ENCODE measurements around the gene STIMATE. TPM values are rescaled to one million over a fixed set of nuclear protein-coding genes. Genes with fewer than 3 reads are reported as not detected.

Gene STIMATE
- total and polyA plus RNA-seq, 2 experiments from 2014 or later: 11.2 to 23.6 TPM

DNA sequence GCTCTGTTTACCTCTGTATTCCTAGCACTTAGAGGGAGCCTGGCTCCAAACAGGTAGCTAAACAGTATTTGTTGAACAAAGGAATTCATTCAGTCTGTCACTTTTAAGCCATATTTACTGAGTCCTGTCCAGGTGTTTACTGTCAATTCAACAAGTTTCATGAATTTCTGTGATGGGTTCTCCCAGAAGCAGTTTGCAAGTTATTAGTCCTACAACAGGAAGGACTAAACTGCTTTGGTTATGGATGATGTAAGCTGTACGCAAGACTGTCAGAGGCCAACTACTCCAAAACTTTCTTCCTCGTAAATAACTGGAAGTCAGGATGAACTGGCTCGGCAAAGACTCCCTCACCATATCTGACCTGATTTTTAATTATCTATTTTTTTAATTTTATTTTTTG, 25.1 kb downstream of the STIMATE start:
- Histone ChIP-seq H2AFZ (no peak overlapping the region), H3K27ac (ENCODE audit: low read depth) (no peak overlapping the region), H3K9me2 (ENCODE audit: insufficient read depth) (no peaks in the 10 kb centered on the region), H4K20me1 (replicated peaks; ENCODE audit: insufficient read depth) (no peaks in the 10 kb centered on the region; the same call in 1 of the 2 replicates), H3K4me2 (no peak overlapping the region), H3K36me3 (ENCODE audit: insufficient read depth) (no peaks in the 10 kb centered on the region), H3K27me3 (ENCODE audit: insufficient read depth) (no peaks in the 10 kb centered on the region), H3K4me3 (no peak overlapping the region), H3F3A (replicated peaks; ENCODE audit: low read depth) (no peaks in the 10 kb centered on the region), H3K4me1 (ENCODE audit: insufficient read depth) (peaks cover 7% of the 10 kb centered on the region), H3K79me2 (replicated peaks; ENCODE audit: insufficient read depth) (peaks cover 16% of the 10 kb centered on the region)
- Mint-ChIP-seq H3K4me1 (peaks cover 30% of the 10 kb centered on the region), H3K27ac (no peak overlapping the region; the same call in 1 of the 2 replicates), H3K4me3 (no peak overlapping the region), H3K36me3 (ENCODE audit: low read depth) (no peaks in the 10 kb centered on the region), H3K9me3 (no peaks in the 10 kb centered on the region), H3K27me3 (ENCODE audit: insufficient read depth, low read depth, poor library complexity) (no peaks in the 10 kb centered on the region)
- DNase-seq (ENCODE audit: low spot score) (no peak), ATAC-seq (no peak)
- TF ChIP-seq STAT1 (IDR thresholded peaks at IDR 0.05; ENCODE audit: unreplicated experiment) (no peak), ZNF114 (CRISPR knock-in tag; IDR thresholded peaks at IDR 0.05) (no peak), JUNB (IDR thresholded peaks at IDR 0.05; ENCODE audit: unreplicated experiment) (no peak), ZNF462 (CRISPR knock-in tag; IDR thresholded peaks at IDR 0.05) (no peak), CREB1 (CRISPR knock-in tag; IDR thresholded peaks at IDR 0.05; ENCODE audit: low read depth) (no peak), ZNF331 (CRISPR knock-in tag; IDR thresholded peaks at IDR 0.05; ENCODE audit: low read depth) (no peak), EZH2phosphoT487 (IDR thresholded peaks at IDR 0.05; ENCODE audit: unreplicated experiment) (no peak), CTCF (conservative IDR thresholded peaks at IDR 0.05; ENCODE audit: low read depth in 2 of 2) (no peak), EZH2 (IDR thresholded peaks at IDR 0.05; ENCODE audit: low read depth, unreplicated experiment) (no peak), NANOG (IDR thresholded peaks at IDR 0.05; ENCODE audit: borderline replicate concordance) (no peak), POLR2AphosphoS5 (IDR thresholded peaks at IDR 0.05; ENCODE audit: low read depth) (no peak)
- TF ChIP-seq, protein P1, sequence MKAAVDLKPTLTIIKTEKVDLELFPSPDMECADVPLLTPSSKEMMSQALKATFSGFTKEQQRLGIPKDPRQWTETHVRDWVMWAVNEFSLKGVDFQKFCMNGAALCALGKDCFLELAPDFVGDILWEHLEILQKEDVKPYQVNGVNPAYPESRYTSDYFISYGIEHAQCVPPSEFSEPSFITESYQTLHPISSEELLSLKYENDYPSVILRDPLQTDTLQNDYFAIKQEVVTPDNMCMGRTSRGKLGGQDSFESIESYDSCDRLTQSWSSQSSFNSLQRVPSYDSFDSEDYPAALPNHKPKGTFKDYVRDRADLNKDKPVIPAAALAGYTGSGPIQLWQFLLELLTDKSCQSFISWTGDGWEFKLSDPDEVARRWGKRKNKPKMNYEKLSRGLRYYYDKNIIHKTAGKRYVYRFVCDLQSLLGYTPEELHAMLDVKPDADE (IDR thresholded peaks at IDR 0.05): no peak
- TF ChIP-seq, protein P2, sequence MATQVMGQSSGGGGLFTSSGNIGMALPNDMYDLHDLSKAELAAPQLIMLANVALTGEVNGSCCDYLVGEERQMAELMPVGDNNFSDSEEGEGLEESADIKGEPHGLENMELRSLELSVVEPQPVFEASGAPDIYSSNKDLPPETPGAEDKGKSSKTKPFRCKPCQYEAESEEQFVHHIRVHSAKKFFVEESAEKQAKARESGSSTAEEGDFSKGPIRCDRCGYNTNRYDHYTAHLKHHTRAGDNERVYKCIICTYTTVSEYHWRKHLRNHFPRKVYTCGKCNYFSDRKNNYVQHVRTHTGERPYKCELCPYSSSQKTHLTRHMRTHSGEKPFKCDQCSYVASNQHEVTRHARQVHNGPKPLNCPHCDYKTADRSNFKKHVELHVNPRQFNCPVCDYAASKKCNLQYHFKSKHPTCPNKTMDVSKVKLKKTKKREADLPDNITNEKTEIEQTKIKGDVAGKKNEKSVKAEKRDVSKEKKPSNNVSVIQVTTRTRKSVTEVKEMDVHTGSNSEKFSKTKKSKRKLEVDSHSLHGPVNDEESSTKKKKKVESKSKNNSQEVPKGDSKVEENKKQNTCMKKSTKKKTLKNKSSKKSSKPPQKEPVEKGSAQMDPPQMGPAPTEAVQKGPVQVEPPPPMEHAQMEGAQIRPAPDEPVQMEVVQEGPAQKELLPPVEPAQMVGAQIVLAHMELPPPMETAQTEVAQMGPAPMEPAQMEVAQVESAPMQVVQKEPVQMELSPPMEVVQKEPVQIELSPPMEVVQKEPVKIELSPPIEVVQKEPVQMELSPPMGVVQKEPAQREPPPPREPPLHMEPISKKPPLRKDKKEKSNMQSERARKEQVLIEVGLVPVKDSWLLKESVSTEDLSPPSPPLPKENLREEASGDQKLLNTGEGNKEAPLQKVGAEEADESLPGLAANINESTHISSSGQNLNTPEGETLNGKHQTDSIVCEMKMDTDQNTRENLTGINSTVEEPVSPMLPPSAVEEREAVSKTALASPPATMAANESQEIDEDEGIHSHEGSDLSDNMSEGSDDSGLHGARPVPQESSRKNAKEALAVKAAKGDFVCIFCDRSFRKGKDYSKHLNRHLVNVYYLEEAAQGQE (IDR thresholded peaks at IDR 0.05; ENCODE audit: unreplicated experiment): no peak

Measured in GM23338 (cell line).